Neuronal stem cell (in vitro differentiated cells): ENCODE data around the gene TRIM45.
"Not testable (repeated sequence)": the region's sequence is repeated elsewhere in the genome, so short reads cannot be mapped to it uniquely, and the experiment has no call there.

ENCODE experiments used
- DNase-seq: peaks from one replicate; pipeline ENCODE4 v3.0.0-alpha.2; 2013; ENCODE audit warnings: low spot score
- H2AFZ ChIP-seq: one replicate; pipeline ENCODE4 v1.6.1; 2013; ENCODE audit warnings: mild to moderate bottlenecking, low read length, inconsistent platforms
- H2AK5ac ChIP-seq: 2 replicates; pipeline ENCODE4 v1.6.1; 2013; ENCODE audit warnings: low read depth, mild to moderate bottlenecking, inconsistent platforms, low read length, moderate library complexity, mixed read lengths
- H2BK120ac ChIP-seq: 2 replicates; pipeline ENCODE4 v1.6.1; 2013; ENCODE audit warnings: low read depth, mild to moderate bottlenecking, inconsistent platforms, low read length, moderate library complexity, mixed read lengths
- H2BK12ac ChIP-seq: one replicate; pipeline ENCODE4 v1.6.1; 2013; ENCODE audit warnings: low read length, inconsistent platforms
- H2BK15ac ChIP-seq: 2 replicates; pipeline ENCODE4 v1.6.1; 2013; ENCODE audit warnings: mild to moderate bottlenecking, low read length, inconsistent platforms, mixed read lengths
- H2BK5ac ChIP-seq: one replicate; pipeline ENCODE4 v1.6.1; 2013; ENCODE audit warnings: inconsistent platforms, mild to moderate bottlenecking, low read length, moderate library complexity
- H3K14ac ChIP-seq: one replicate; pipeline ENCODE4 v1.6.1; 2013; ENCODE audit warnings: low read length, inconsistent platforms
- H3K18ac ChIP-seq: 2 replicates; pipeline ENCODE4 v1.6.1; 2013; ENCODE audit warnings: low read length, inconsistent platforms
- H3K23ac ChIP-seq: 2 replicates; pipeline ENCODE4 v1.6.1; 2013; ENCODE audit warnings: low read depth, mild to moderate bottlenecking, mixed read lengths, low read length, inconsistent platforms; ENCODE audit not compliant: poor library complexity
- H3K27ac ChIP-seq: replicated peaks from 3 replicates; pipeline ENCODE4 v1.5.1; 2013; ENCODE audit warnings: low read length, inconsistent platforms
- H3K27me3 ChIP-seq, 3 experiments: 2 replicates each; pipeline ENCODE4 v1.6.1; 2013; ENCODE audit warnings: low read length in 3 of 3, mild to moderate bottlenecking in 2 of 3, inconsistent platforms in 1 of 3, low read depth in 1 of 3, mixed read lengths in 1 of 3, moderate library complexity in 1 of 3; ENCODE audit not compliant: control insufficient read depth in 3 of 3, insufficient read depth in 3 of 3
- H3K36me3 ChIP-seq, 2 donors: replicated peaks in 1 of 2; 2 replicates each; pipeline ENCODE4 v1.6.1; 2013; ENCODE audit warnings: low read length in 2 of 2; ENCODE audit not compliant: control insufficient read depth in 2 of 2, insufficient read depth in 2 of 2
- H3K4ac ChIP-seq: 2 replicates; pipeline ENCODE4 v1.6.1; 2013; ENCODE audit warnings: inconsistent platforms, mild to moderate bottlenecking, low read length, moderate library complexity
- H3K4me1 ChIP-seq, 2 donors: 1 replicate in 1 of 2; 2 replicates in 1 of 2; pipeline ENCODE4 v1.6.1; 2013; ENCODE audit warnings: low read length in 2 of 2, low read depth in 1 of 2; ENCODE audit not compliant: control insufficient read depth in 2 of 2, insufficient read depth in 1 of 2
- H3K4me2 ChIP-seq: one replicate; pipeline ENCODE4 v1.6.1; 2013; ENCODE audit warnings: mild to moderate bottlenecking, low read length, inconsistent platforms; ENCODE audit not compliant: insufficient read depth, poor library complexity, severe bottlenecking
- H3K4me3 ChIP-seq, 2 donors: 2 replicates each; pipeline ENCODE4 v1.5.1; 2013; ENCODE audit warnings: low read length in 2 of 2, mild to moderate bottlenecking in 2 of 2, inconsistent platforms in 1 of 2, moderate library complexity in 1 of 2
- H3K79me1 ChIP-seq: one replicate; pipeline ENCODE4 v1.6.1; 2013; ENCODE audit warnings: low read depth, mild to moderate bottlenecking, inconsistent platforms, low read length, moderate library complexity
- H3K9ac ChIP-seq: one replicate; pipeline ENCODE4 v1.6.1; 2013; ENCODE audit warnings: mild to moderate bottlenecking, low read depth, low read length, inconsistent platforms; ENCODE audit not compliant: poor library complexity
- H3K9me3 ChIP-seq, 2 donors: replicated peaks in 1 of 2; 2 replicates each; pipeline versions ENCODE3 to v1.6.1; 2013; ENCODE audit warnings: low read length in 2 of 2, mild to moderate bottlenecking in 2 of 2, inconsistent platforms in 1 of 2, low read depth in 1 of 2, mixed read lengths in 1 of 2, moderate library complexity in 1 of 2; ENCODE audit not compliant: control insufficient read depth in 2 of 2, insufficient read depth in 1 of 2
- H4K8ac ChIP-seq: one replicate; pipeline ENCODE4 v1.6.1; 2013; ENCODE audit warnings: low read depth, mild to moderate bottlenecking, inconsistent platforms, low read length, moderate library complexity
- H4K91ac ChIP-seq: one replicate; pipeline ENCODE4 v1.6.1; 2013; ENCODE audit warnings: low read length, low read depth, mild to moderate bottlenecking, inconsistent platforms; ENCODE audit not compliant: poor library complexity
- WGBS, 2 donors: extraction: QIAGEN DNeasy Blood & Tissue Kit; methylation state at CpG; one replicate each; pipeline ENCODE4 v1.1.7; 2013; ENCODE audit warnings: missing lambda C conversion rate in 2 of 2, mixed read lengths in 1 of 2; ENCODE audit not compliant: insufficient read length in 2 of 2, insufficient replicate concordance in 1 of 2; ENCODE audit errors: extremely low coverage in 2 of 2; 5-methylcytosine and 5-hydroxymethylcytosine counted together

The TRIM45 gene

GRCh38 chr1:117164209-117164608 lies 42.7 kb upstream of the TRIM45 start:
- Histone ChIP-seq H3K14ac (no peak overlapping the region), H2BK15ac (peak overlapping the region; percentile 45), H3K4me3 (no peak overlapping the region), H3K4ac (no peak overlapping the region), H2BK120ac (no peak overlapping the region), H3K4me2 (no peak overlapping the region), H2BK5ac (no peak overlapping the region), H3K18ac (no peak overlapping the region), H3K9me3 (peaks cover 2 to 3% of the 10 kb centered on the region in 2 donors), H3K23ac (no peak overlapping the region), H4K91ac (peak overlapping the region; percentile 92), H3K4me1 (peaks cover 0 to 8% of the 10 kb centered on the region in 2 donors), H2AK5ac (peak overlapping the region; percentile 14), H3K79me1 (no peaks in the 10 kb centered on the region), H3K27ac (no peak overlapping the region), H2BK12ac (no peak overlapping the region), H4K8ac (no peak overlapping the region), H2AFZ (no peak overlapping the region), H3K36me3 (no peaks in the 10 kb centered on the region), H3K9ac (no peak overlapping the region), H3K27me3 (no peaks in the 10 kb centered on the region)
- DNase-seq: no peak
- no CpG with 5 or more reads among the region's 4 CpGs for WGBS, 2 donors

- Histone ChIP-seq H2AK5ac (peak overlapping the region; percentile 28), H4K91ac (no peak overlapping the region), H3K4me2 (no peak overlapping the region), H3K4me1 (peaks cover 0 to 8% of the 10 kb centered on the region in 2 donors), H3K27ac (peak overlapping the region; percentile 2), H4K8ac (no peak overlapping the region), H3K14ac (no peak overlapping the region), H3K4ac (no peak overlapping the region), H2BK5ac (no peak overlapping the region), H3K9me3 (peaks cover 2 to 8% of the 10 kb centered on the region in 2 donors), H2BK12ac (no peak overlapping the region), H3K4me3 (no peak overlapping the region), H3K27me3 (no peaks in the 10 kb centered on the region), H3K9ac (no peak overlapping the region), H2AFZ (no peak overlapping the region), H3K36me3 (no peaks in the 10 kb centered on the region), H2BK120ac (no peak overlapping the region), H2BK15ac (no peak overlapping the region), H3K79me1 (no peaks in the 10 kb centered on the region), H3K18ac (no peak overlapping the region), H3K23ac (no peak overlapping the region)
- WGBS, 2 donors: no CpG with 5 or more reads among the region's 6 CpGs
- no peak for DNase-seq
Observed at GRCh38 chr1:117162816-117163215, 41.3 kb upstream of the TRIM45 start.

- no peak overlapping the region for H2BK12ac ChIP-seq
- H4K91ac ChIP-seq: no peak overlapping the region
Observed at GRCh38 chr1:117161887-117162286, 40.3 kb upstream of the TRIM45 start.

GRCh38 chr1:117151305-117151704 lies 29.8 kb upstream of the TRIM45 start:
- not testable (repeated sequence) for H3K23ac ChIP-seq, H2AFZ ChIP-seq, H4K91ac ChIP-seq, H3K9ac ChIP-seq, H3K4me2 ChIP-seq, H3K4ac ChIP-seq, H2AK5ac ChIP-seq, H3K14ac ChIP-seq, H2BK12ac ChIP-seq, H2BK120ac ChIP-seq, H3K4me3 ChIP-seq, H2BK15ac ChIP-seq, H3K79me1 ChIP-seq, H3K36me3 ChIP-seq, H3K18ac ChIP-seq, H4K8ac ChIP-seq, H3K9me3 ChIP-seq, DNase-seq, H3K27ac ChIP-seq, H2BK5ac ChIP-seq, H3K27me3 ChIP-seq
- H3K4me1 ChIP-seq: peaks cover 9 to 14% of the 10 kb centered on the region in 2 donors
- no CpG with 5 or more reads among the region's 5 CpGs for WGBS, 2 donors

More at GRCh38 chr1:117161887-117162286, 40.3 kb upstream of the TRIM45 start:
- Histone ChIP-seq H4K8ac (no peak overlapping the region), H3K4me1 (peaks cover 0 to 8% of the 10 kb centered on the region in 2 donors), H3K14ac (no peak overlapping the region), H3K18ac (no peak overlapping the region), H3K23ac (no peak overlapping the region), H3K4me3 (no peak overlapping the region), H2AK5ac (no peak overlapping the region), H3K4me2 (no peak overlapping the region), H3K9me3 (peaks cover 2 to 8% of the 10 kb centered on the region in 2 donors), H2AFZ (no peak overlapping the region), H3K4ac (no peak overlapping the region), H3K79me1 (no peaks in the 10 kb centered on the region), H3K27me3 (no peaks in the 10 kb centered on the region), H3K9ac (no peak overlapping the region), H2BK5ac (no peak overlapping the region), H3K36me3 (no peaks in the 10 kb centered on the region), H3K27ac (no peak overlapping the region), H2BK120ac (no peak overlapping the region), H2BK15ac (no peak overlapping the region)
- no CpG with 5 or more reads among the region's 1 CpG for WGBS, 2 donors
- no peak for DNase-seq
